Smooth muscle cell (in vitro differentiated cells): ENCODE measurements around the gene BFSP1. TPM values are rescaled to one million over a fixed set of nuclear protein-coding genes. Genes with fewer than 3 reads are reported as not detected.

Experiments
- DNase-seq: peaks from one replicate; lab custom pipeline; 2025; ENCODE audit not compliant: unreplicated experiment; lab: John Stamatoyannopoulos, UW
- H2AFZ ChIP-seq: fragments of 200-600 bp; sonication (generic); 2 replicates; pipeline ENCODE4 v1.6.0; 2016; ENCODE audit warnings: antibody characterized with exemption, low read depth, mild to moderate bottlenecking
- H3F3A ChIP-seq: fragments of 200-600 bp; sonication (generic); 2 replicates; pipeline ENCODE4 v1.6.0; 2017; ENCODE audit warnings: antibody characterized with exemption, low read depth
- H3K27ac ChIP-seq: fragments of 200-600 bp; sonication (generic); 2 replicates; pipeline ENCODE4 v1.5.1; 2016; ENCODE audit warnings: low read depth, mild to moderate bottlenecking
- H3K27me3 ChIP-seq: fragments of 200-600 bp; sonication (generic); 2 replicates; pipeline ENCODE4 v1.6.1; 2016; ENCODE audit warnings: low read depth, mild to moderate bottlenecking
- H3K36me3 ChIP-seq: fragments of 200-600 bp; sonication (generic); 2 replicates; pipeline ENCODE4 v1.5.1; 2016; ENCODE audit warnings: low read depth
- H3K4me1 ChIP-seq: fragments of 200-600 bp; sonication (generic); 2 replicates; pipeline ENCODE4 v1.5.1; 2016; ENCODE audit warnings: low read depth
- H3K4me2 ChIP-seq: fragments of 200-600 bp; sonication (generic); 2 replicates; pipeline ENCODE4 v1.6.0; 2016; ENCODE audit warnings: mild to moderate bottlenecking
- H3K4me3 ChIP-seq: fragments of 200-600 bp; sonication (generic); 2 replicates; pipeline ENCODE4 v1.5.1; 2016; ENCODE audit warnings: mild to moderate bottlenecking
- H3K79me2 ChIP-seq: fragments of 200-600 bp; sonication (generic); 2 replicates; pipeline ENCODE4 v1.6.0; 2016; ENCODE audit warnings: low read depth, mild to moderate bottlenecking
- H3K9ac ChIP-seq: fragments of 200-600 bp; sonication (generic); 2 replicates; pipeline ENCODE4 v1.6.0; 2016; ENCODE audit warnings: low read depth
- H3K9me3 ChIP-seq: fragments of 200-600 bp; sonication (generic); replicated peaks from 2 replicates; pipeline ENCODE4 v1.5.1; 2016; ENCODE audit warnings: low read depth
- H4K20me1 ChIP-seq: fragments of 200-600 bp; sonication (generic); 2 replicates; pipeline ENCODE4 v1.6.0; 2016; ENCODE audit warnings: low read depth
- CTCF ChIP-seq: fragments of 200-600 bp; sonication (generic); IDR thresholded peaks from 2 replicates; pipeline ENCODE4 v1.5.1; 2017; ENCODE audit warnings: borderline replicate concordance, mild to moderate bottlenecking, antibody characterized with exemption; ENCODE audit not compliant: insufficient read depth, poor library complexity, severe bottlenecking
- WGBS: methylation state at CpG from one replicate; pipeline ENCODE4 v1.1.7; 2016; ENCODE audit warnings: low lambda C conversion rate; 5-methylcytosine and 5-hydroxymethylcytosine counted together
- polyA plus RNA-seq: library from polyadenylated mRNA; unstranded; fragments of >200 nt; fragmentation: Nextera tagmentation; extraction: Ambion mirVana; gene quantifications from 2 replicates; pipeline ENCODE4 v1.2.1, GENCODE V29; 2016
- total RNA-seq: library from RNA; depleted of rRNA; stranded (reverse); fragments of >200 nt; gene quantifications from 2 replicates; pipeline ENCODE4 v1.2.3, GENCODE V29; 2014

The BFSP1 gene
- 0.76 and 1.0 TPM in 2 replicates for total RNA-seq
- 1.3 and 1.6 TPM in 2 replicates for polyA plus RNA-seq

GRCh38 chr20:17530716-17531664 is at the start of gene BFSP1:
Gene BFSP1, minus strand, starts transcription at chr20:17531379. Its CDS starts 50 bp downstream, at chr20:17531329.
- H3F3A ChIP-seq: peaks cover 4% of the 10 kb centered on the region
- peak within 1 kb of the TSS; percentile 62 for H3K4me3 ChIP-seq
- H3K27me3 ChIP-seq: no peaks in the 10 kb centered on the region
- H2AFZ ChIP-seq: peak within 1 kb of the TSS; percentile 89
- peak within 1 kb of the TSS; percentile 89 for H3K4me2 ChIP-seq
- H3K36me3 ChIP-seq: no peaks in the 10 kb centered on the region
- DNase-seq: peak; percentile 30
- TF ChIP-seq CTCF: no peak
- peaks cover 8% of the 10 kb centered on the region for H3K4me1 ChIP-seq
- 2% methylated on average over 90 of the region's 111 CpGs for WGBS
- H3K79me2 ChIP-seq: no peaks in the 10 kb centered on the region
- H3K9me3 ChIP-seq: no peaks in the 10 kb centered on the region
- peak within 1 kb of the TSS; percentile 27 for H3K9ac ChIP-seq
- no peaks in the 10 kb centered on the region for H4K20me1 ChIP-seq
- no peak within 1 kb of the TSS for H3K27ac ChIP-seq

- H3K79me2 ChIP-seq: peaks cover 100% of the 10 kb centered on the region
- TF ChIP-seq CTCF: no peak
- no peaks in the 10 kb centered on the region for H3K9me3 ChIP-seq
- no peak overlapping the region for H2AFZ ChIP-seq
- no peak overlapping the region for H3K9ac ChIP-seq
- no peak overlapping the region for H3K4me3 ChIP-seq
- DNase-seq: no peak
- no peaks in the 10 kb centered on the region for H3K36me3 ChIP-seq
- WGBS: 94% methylated on average over 2 of the region's 2 CpGs
- H3K27me3 ChIP-seq: no peaks in the 10 kb centered on the region
- no peak overlapping the region for H3K4me2 ChIP-seq
- no peaks in the 10 kb centered on the region for H3K4me1 ChIP-seq
- H3K27ac ChIP-seq: peak overlapping the region; percentile 9
- peaks cover 100% of the 10 kb centered on the region for H4K20me1 ChIP-seq
- peaks cover 5% of the 10 kb centered on the region for H3F3A ChIP-seq
These were observed 49.7 kb upstream of the BFSP1 start for GRCh38 chr20:17580895-17581294.

- H3F3A ChIP-seq: peaks cover 5% of the 10 kb centered on the region
- no peak for TF ChIP-seq CTCF
- DNase-seq: no peak
- no peaks in the 10 kb centered on the region for H3K4me1 ChIP-seq
- no peaks in the 10 kb centered on the region for H3K9me3 ChIP-seq
- H3K4me3 ChIP-seq: no peak overlapping the region
- no peaks in the 10 kb centered on the region for H3K27me3 ChIP-seq
- peaks cover 100% of the 10 kb centered on the region for H3K79me2 ChIP-seq
- H3K27ac ChIP-seq: peak overlapping the region; percentile 7
- 97% methylated on average over 4 of the region's 4 CpGs for WGBS
- no peak overlapping the region for H2AFZ ChIP-seq
- H4K20me1 ChIP-seq: peaks cover 100% of the 10 kb centered on the region
- no peak overlapping the region for H3K4me2 ChIP-seq
- H3K36me3 ChIP-seq: no peaks in the 10 kb centered on the region
- no peak overlapping the region for H3K9ac ChIP-seq
These were observed 48.3 kb upstream of the BFSP1 start for GRCh38 chr20:17579369-17580039.
